B cell (primary cell): ENCODE data around the gene BACH2. TPM values are rescaled to one million over a fixed set of nuclear protein-coding genes. Genes with fewer than 3 reads are reported as not detected.

Experiments
- ATAC-seq: fragments of 200-7000 bp; cut with Tn5 transposase; one replicate; pipeline ENCODE4 v1.10.0; 2021; ENCODE audit warnings: low read depth, mild to moderate bottlenecking, moderate number of reproducible peaks, moderate library complexity
- CTCF ChIA-PET: fragments of 350-600 bp; sonication (Branson Sonifier 250); formaldehyde crosslinking; loops from one replicate; lab custom pipeline; 2021; ENCODE audit warnings: antibody characterized with exemption, inconsistent platforms; lab: Charles Lee
- POLR2A ChIA-PET: fragments of 350-600 bp; sonication (Branson Sonifier 250); formaldehyde crosslinking; loops from one replicate; lab custom pipeline; 2021; ENCODE audit warnings: antibody characterized with exemption; lab: Charles Lee
- DNase-seq: peaks from one replicate; pipeline ENCODE4 v3.0.0; 2013
- H2AFZ ChIP-seq: 2 replicates; pipeline ENCODE4 v1.6.1; 2012; ENCODE audit warnings: mild to moderate bottlenecking, low read depth, low read length; ENCODE audit not compliant: insufficient read depth, poor library complexity, severe bottlenecking
- H3K27ac ChIP-seq, 2 donors: 1 replicate in 1 of 2; 2 replicates in 1 of 2; pipeline ENCODE4 v1.5.1; 2012 to 2013; ENCODE audit warnings: low read length in 2 of 2, mild to moderate bottlenecking in 2 of 2, moderate library complexity in 1 of 2
- H3K27me3 ChIP-seq, 4 experiments: fragments of 200-600 bp in 1 of 4; sonication (generic) in 1 of 4; replicated peaks in 1 of 4; 1 replicate in 2 of 4; 2 replicates in 2 of 4; pipeline versions ENCODE4 v1.6.1 to v1.7.0; 2013 to 2016; ENCODE audit warnings: low read length in 3 of 4, mild to moderate bottlenecking in 2 of 4, mixed read lengths in 1 of 4, moderate library complexity in 1 of 4; ENCODE audit not compliant: insufficient read depth in 4 of 4, control insufficient read depth in 3 of 4; ENCODE audit errors: control extremely low read depth in 1 of 4
- H3K36me3 ChIP-seq, 2 experiments: replicated peaks in 1 of 2; 1 replicate in 1 of 2; 2 replicates in 1 of 2; pipeline versions ENCODE4 v1.6.1 to v1.7.1; 2013; ENCODE audit warnings: low read length in 1 of 2; ENCODE audit not compliant: insufficient read depth in 2 of 2, control insufficient read depth in 1 of 2; ENCODE audit errors: control extremely low read depth in 1 of 2, extremely low read depth in 1 of 2
- H3K4me1 ChIP-seq, 2 donors: fragments of 200-600 bp in 1 of 2; sonication (generic) in 1 of 2; 1 replicate in 1 of 2; 2 replicates in 1 of 2; pipeline versions ENCODE4 v1.5.1 to v1.6.1; 2013 to 2017; ENCODE audit warnings: low read length in 2 of 2; ENCODE audit not compliant: control insufficient read depth in 2 of 2, insufficient read depth in 2 of 2
- H3K4me2 ChIP-seq: replicated peaks from 2 replicates; pipeline ENCODE3; 2012; ENCODE audit warnings: mild to moderate bottlenecking, low read depth, low read length; ENCODE audit not compliant: poor library complexity, severe bottlenecking
- H3K4me3 ChIP-seq, 5 experiments: fragments of 200-600 bp in 1 of 5; sonication (generic) in 1 of 5; 1 replicate in 3 of 5; 2 replicates in 2 of 5; pipeline versions ENCODE4 v1.5.1 to v1.7.0; 2011 to 2016; ENCODE audit warnings: low read length in 4 of 5, mild to moderate bottlenecking in 4 of 5, low read depth in 2 of 5, control low read depth in 1 of 5, moderate library complexity in 1 of 5; ENCODE audit not compliant: insufficient read depth in 1 of 5; ENCODE audit errors: control extremely low read depth in 1 of 5, extremely low read depth in 1 of 5
- H3K79me2 ChIP-seq: fragments of 200-600 bp; sonication (generic); one replicate; pipeline ENCODE4 v1.6.0; 2016; ENCODE audit warnings: low read length; ENCODE audit not compliant: control insufficient read depth, insufficient read depth
- H3K9ac ChIP-seq: fragments of 200-600 bp; sonication (generic); 2 replicates; pipeline ENCODE4 v1.6.1; 2017; ENCODE audit warnings: mild to moderate bottlenecking, low read length, moderate library complexity
- H3K9me3 ChIP-seq, 3 donors: one replicate each; pipeline versions ENCODE4 v1.6.1 to v1.7.1; 2013; ENCODE audit warnings: low read length in 2 of 3; ENCODE audit not compliant: control insufficient read depth in 2 of 3, insufficient read depth in 1 of 3; ENCODE audit errors: control extremely low read depth in 1 of 3
- H4K20me1 ChIP-seq: 2 replicates; pipeline ENCODE4 v1.6.0; 2012; ENCODE audit warnings: mild to moderate bottlenecking, low read length; ENCODE audit not compliant: insufficient read depth, control insufficient read depth, poor library complexity, severe bottlenecking
- H3K27ac Mint-ChIP-seq: one replicate; pipeline ENCODE4 v1.8.0; 2021; ENCODE audit warnings: mixed read lengths
- H3K27me3 Mint-ChIP-seq: one replicate; pipeline ENCODE4 v1.8.0; 2021; ENCODE audit warnings: mixed read lengths
- H3K4me1 Mint-ChIP-seq: one replicate; pipeline ENCODE4 v1.8.0; 2021; ENCODE audit warnings: mixed read lengths
- H3K4me3 Mint-ChIP-seq: one replicate; pipeline ENCODE4 v1.8.0; 2021; ENCODE audit warnings: mixed read lengths
- H3K9me3 Mint-ChIP-seq: one replicate; pipeline ENCODE4 v1.8.0; 2022; ENCODE audit warnings: mixed read lengths; ENCODE audit not compliant: insufficient read depth
- CTCF ChIP-seq: fragments of 200-600 bp; IDR thresholded peaks from one replicate; pipeline ENCODE4 v1.8.0; 2022; ENCODE audit warnings: antibody characterized with exemption, mild to moderate bottlenecking
- EZH2 ChIP-seq: IDR thresholded peaks from 2 replicates; pipeline ENCODE4 v1.6.1; 2012; ENCODE audit warnings: borderline replicate concordance, low read depth, mild to moderate bottlenecking, moderate library complexity, low read length; ENCODE audit not compliant: insufficient read depth, poor library complexity, severe bottlenecking
- WGBS: methylation state at CpG from one replicate; pipeline ENCODE4 v1.1.5; 2013; ENCODE audit warnings: missing lambda C conversion rate; ENCODE audit not compliant: insufficient coverage; 5-methylcytosine and 5-hydroxymethylcytosine counted together
- intact Hi-C: fragments of 100-400 bp; cut with micrococcal nuclease; formaldehyde crosslinking; loops from one replicate; pipeline ENCODE4 v1.10.0; 2022
- polyA plus RNA-seq: library from polyadenylated mRNA; depleted of rRNA; stranded (reverse); fragments of >200 nt; gene quantifications from 2 replicates; pipeline ENCODE4 v1.2.3, GENCODE V29; 2012
- total RNA-seq, 2 donors: library from RNA; stranded (reverse); fragments of 120-200 nt in 1 of 2; gene quantifications; 1 replicate in 1 of 2; 2 replicates in 1 of 2; pipeline versions ENCODE4 v1.2.3 to v1.2.4, GENCODE V29; 2013 to 2022

BACH2 gene
- total and polyA plus RNA-seq, 2 donors (not counting 1 experiment from before 2014, with no cell fraction given), result 41.1 to 235 TPM

GRCh38 chr6:89961481-89961880, 335.2 kb downstream of the BACH2 start:
- Histone ChIP-seq H3K9ac (no peak overlapping the region), H2AFZ (no peak overlapping the region), H3K36me3 (peaks cover 0 to 56% of the 10 kb centered on the region in 2 experiments), H3K79me2 (peaks cover 36% of the 10 kb centered on the region), H3K4me2 (no peak overlapping the region), H3K4me1 (no peaks in the 10 kb centered on the region), H3K4me3 (no peak overlapping the region), H3K27ac (no peak overlapping the region), H3K9me3 (no peaks in the 10 kb centered on the region), H3K27me3 (no peaks in the 10 kb centered on the region), H4K20me1 (peaks cover 70% of the 10 kb centered on the region)
- Mint-ChIP-seq H3K9me3 (no peaks in the 10 kb centered on the region), H3K27me3 (no peaks in the 10 kb centered on the region), H3K4me3 (no peak overlapping the region), H3K27ac (no peak overlapping the region), H3K4me1 (peaks cover 9% of the 10 kb centered on the region)
- DNase-seq (no peak), ATAC-seq (no peak)
- ChIA-PET CTCF (interaction anchor here (1.2 kb wide), 1 partner anchor 21 kb away, joined by 3 read pairs; no protein-coding TSS in a partner anchor), POLR2A (no interaction called here)
- TF ChIP-seq CTCF, result no peak
- no peak for TF ChIP-seq EZH2
- WGBS, result 80% methylated on average over 1 of the region's 2 CpGs
- intact Hi-C loops, result no loop called here

- DNase-seq (no peak), ATAC-seq (no peak)
- Histone ChIP-seq H3K4me2 (no peak overlapping the region), H2AFZ (no peak overlapping the region), H3K4me3 (no peak overlapping the region), H3K4me1 (peaks cover 3 to 7% of the 10 kb centered on the region in 2 donors), H3K27me3 (no peaks in the 10 kb centered on the region), H3K27ac (peak overlapping the region in 1 of 2 donors; percentile 23), H4K20me1 (peaks cover 66% of the 10 kb centered on the region), H3K79me2 (peaks cover 37% of the 10 kb centered on the region), H3K9ac (no peak overlapping the region), H3K9me3 (no peaks in the 10 kb centered on the region), H3K36me3 (peaks cover 0 to 57% of the 10 kb centered on the region in 2 experiments)
- H3K9me3 Mint-ChIP-seq, result no peaks in the 10 kb centered on the region
- intact Hi-C loops, result no loop called here
- ChIA-PET CTCF (no interaction called here), POLR2A (no interaction called here)
- peaks cover 19% of the 10 kb centered on the region for H3K4me1 Mint-ChIP-seq
- no peak for TF ChIP-seq EZH2
- no peak for TF ChIP-seq CTCF
- WGBS, result 100% methylated on average over 3 of the region's 6 CpGs
- no peaks in the 10 kb centered on the region for H3K27me3 Mint-ChIP-seq
- no peak overlapping the region for H3K4me3 Mint-ChIP-seq
- H3K27ac Mint-ChIP-seq, result peak overlapping the region; percentile 54
Observed at GRCh38 chr6:89959883-89960282, 336.8 kb downstream of the BACH2 start.
